GM21576 (cell line): ENCODE results near the gene LIN9.
"Not testable (repeated sequence)": the region's sequence is repeated elsewhere in the genome, so short reads cannot be mapped to it uniquely, and the experiment has no call there.

Experiments
- ATAC-seq: cut with Tn5 transposase; IDR thresholded peaks from one replicate; pipeline ENCODE4 v1.9.1; 2021; ENCODE audit warnings: mild to moderate bottlenecking, moderate library complexity; ENCODE audit not compliant: unreplicated experiment

Gene LIN9

DNA sequence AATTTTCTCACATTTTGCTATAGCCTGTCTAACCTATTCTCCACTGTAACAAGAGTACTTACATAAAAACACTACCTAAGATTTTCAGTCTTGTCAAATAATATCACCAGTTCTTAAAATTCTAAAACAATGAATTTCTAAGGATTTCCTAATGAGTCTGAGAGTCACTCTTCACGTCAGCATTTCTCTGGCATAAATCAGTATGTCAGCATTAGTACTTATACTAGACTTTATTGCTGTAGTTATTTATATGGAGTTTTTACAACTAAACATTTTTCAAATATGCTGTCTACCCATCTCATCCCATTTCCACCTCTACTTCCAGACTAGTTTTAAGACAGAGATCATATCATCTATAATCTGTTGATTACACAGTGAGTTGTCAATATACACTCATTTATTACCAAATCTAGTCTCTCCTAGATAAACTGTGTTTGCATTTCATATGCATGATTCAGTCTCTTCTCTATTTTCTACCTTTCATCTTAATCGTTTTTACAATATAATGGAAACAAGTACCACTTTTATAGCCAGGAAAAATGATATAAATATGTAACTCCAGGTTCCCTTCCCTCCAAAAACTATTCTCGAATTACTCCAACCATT lies 32.8 kb downstream of the LIN9 start:
- ATAC-seq = no peak

DNA sequence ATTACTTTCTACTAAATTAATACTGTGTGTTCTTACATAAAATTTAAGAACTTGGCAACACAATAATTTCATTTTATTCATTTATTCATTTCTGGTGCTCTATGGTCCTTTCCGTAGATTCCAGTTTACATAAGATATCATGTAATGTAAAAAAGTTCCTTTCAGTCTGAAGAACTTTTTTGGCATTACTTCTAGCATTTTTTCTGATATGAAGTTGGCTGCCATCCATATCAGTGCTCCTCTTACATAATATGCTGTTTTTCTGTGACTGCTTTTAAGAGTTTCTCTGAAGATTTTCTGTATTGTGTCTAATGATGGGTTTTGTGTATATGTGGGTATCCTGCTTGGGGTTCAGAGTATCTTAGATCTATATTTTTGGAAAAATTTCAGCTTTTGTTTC lies 34.8 kb downstream of the LIN9 start:
- ATAC-seq = no peak

DNA sequence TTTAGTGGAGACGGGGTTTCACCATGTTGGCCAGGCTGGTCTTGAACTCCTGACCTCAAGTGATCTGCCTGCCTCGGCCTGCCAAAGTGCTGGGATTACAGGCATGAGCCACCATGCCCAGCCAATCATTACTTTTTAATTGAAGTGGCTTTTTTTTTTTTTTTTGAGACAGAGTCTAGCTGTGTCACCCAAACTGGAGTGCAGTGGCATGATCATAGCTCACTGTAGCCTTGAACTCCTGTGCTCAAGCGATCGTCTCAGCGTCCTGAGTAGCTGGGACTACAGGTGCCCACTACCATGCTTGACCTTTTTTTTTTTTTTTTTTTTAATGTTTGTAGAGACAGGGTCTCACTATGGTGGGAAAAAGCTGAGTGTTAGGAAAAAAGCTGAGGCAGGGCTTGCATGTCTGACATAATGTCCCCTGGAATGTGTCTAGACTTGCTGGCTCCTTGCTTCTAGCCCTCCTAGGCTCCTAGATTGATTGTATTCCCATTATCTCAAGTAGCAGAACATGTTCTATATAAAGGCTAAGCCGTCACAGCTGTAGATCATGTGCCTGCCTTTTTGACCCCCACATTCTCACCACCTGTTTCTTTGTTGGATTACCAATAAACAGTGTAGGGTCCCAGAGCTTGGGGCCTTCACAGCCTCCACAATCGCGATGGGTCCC lies 36.6 kb downstream of the LIN9 start:
- not testable (repeated sequence) for ATAC-seq

DNA sequence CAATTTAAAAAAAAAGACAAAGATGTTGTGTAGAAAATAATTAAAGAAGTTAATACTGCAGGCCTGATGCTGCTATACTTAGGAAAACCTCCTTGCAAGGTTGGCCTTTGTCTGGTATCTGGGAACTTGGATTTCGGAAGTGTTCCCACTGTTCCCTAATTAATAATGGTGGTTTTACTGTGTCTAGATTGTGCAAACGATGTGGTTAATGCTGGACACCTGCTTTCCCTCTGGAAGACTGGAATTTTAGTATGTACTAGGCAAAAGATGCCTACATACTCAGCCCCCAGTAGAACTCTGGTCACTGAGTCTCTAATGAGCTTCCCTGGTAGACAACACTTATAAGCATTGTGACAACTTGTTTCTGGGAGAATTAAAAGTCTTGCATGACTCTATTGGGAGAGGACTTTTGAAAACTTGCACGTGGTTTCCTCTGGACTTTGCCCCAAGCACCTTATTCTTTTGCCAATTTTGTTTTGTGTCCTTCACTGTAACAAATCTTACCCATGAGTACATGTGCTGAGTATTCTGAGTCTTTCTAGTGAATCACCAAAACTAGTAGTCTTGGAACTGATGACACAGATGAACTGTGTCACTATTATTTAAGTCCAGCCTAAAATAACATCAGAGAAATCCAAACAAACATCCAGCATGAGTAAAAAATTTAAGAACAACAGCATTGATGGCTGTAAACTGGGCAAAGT lies 40.4 kb downstream of the LIN9 start:
- ATAC-seq = no peak

DNA sequence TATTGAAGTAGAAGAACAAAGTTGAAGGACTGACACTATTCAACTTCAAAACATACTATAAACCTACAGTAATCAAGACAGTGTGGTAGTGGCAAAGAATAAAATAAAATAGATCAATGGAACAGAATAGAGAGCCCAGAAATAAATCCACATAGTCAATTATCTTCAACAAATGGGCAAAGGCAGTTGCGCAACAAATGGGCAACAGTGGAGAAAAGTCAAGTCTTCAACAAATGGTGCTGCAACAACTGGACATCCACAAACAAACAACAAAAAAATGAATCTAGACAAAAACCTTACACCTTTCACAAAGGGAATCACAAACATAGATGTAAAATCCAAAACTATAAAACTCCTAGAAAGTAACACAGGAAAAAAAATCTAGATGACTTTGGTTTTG lies 47.1 kb downstream of the LIN9 start:
- ATAC-seq = no peak

DNA sequence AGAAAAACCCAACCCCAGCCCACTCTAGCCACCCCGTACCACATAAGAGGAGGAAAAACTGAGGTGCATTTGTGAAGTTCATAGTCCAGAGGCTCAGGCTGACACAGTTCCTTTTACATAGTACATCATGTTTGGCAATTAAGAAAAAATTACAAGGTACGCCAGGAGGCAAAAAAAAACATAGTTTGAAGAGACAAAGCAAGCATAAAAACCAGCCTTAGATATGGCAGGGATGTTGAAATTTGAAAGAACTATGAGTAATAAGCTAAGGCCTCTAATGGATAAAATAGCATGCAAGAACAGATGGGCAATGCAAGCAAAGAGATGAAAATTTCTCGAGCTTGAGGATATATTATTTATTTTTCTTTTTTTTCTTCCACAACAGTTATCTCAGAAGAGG lies 53.6 kb downstream of the LIN9 start:
- ATAC-seq = no peak

DNA sequence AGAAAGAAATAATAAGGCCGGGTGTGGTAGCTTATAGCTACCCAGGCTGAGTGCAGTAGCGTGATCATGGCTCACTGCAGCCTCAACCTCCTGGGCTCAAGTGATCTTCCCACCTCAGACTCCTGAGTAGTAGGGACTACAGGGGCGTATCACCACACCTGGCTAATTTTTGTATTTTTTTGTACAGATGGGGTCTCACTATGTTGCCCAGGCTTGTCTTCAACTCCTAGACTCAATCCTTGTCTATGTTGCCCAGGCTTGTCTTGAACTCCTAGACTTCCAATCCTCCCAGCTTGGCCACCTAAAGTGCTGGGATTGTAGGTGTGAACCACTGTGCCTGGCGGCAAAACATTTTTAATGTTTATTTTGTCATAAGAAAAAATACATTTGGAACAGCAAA lies 55.0 kb downstream of the LIN9 start:
- ATAC-seq = no peak

DNA sequence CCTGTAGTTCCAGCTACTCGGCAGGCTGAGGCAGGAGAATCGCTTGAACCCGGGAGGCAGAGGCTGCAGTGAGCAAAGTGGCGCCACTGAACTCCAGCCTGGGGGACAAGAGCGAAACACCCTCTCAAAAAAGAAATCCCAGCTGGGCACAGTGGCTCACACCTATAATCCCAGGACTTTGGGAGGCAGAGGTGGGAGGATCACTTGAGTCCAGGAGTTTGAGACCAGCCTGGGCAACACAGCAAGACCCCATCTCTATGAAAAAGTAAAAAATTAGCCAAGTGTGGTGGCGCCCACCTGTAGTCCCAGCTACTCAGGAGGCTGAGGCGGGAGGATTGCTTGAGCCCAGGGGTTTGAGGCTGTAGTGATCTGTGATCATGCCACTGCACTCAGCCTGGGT lies 56.1 kb downstream of the LIN9 start:
- ATAC-seq = not testable (repeated sequence)

DNA sequence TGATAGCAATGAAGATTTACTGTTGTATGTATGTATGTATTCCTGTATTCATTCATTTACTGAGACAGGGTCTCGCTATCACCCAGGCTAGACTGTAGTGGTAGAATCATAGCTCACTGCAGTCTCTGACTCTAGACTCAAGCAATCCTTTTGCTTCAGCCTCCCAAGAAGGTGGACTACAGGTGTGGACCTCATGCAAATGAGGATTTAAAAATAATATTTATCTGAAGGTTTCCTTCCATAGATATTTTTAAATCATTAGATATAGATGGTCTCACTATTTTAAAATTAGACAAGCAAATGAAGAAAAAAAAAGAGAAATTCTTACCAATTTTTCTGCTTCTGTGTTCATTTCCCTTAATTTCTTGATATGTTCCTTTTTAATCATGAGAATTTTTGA lies 58.5 kb downstream of the LIN9 start:
- ATAC-seq = no peak

DNA sequence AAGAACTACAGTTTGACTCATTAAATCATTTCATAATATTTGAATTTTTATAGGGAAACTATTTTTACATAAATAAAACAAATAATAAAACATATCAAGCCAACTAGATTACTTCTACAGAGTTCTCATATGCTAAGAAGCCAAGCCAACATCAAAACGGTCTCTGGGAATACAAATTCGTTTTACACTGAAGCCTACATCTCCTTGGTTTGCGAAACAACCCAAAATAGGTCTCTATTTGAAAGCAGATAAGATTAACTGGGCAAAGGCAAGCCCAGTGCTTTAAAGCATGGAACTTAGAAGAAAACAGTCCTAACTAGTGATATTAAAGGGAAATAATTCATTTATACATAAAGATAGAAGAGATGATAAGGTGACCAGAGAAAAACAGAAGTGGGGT lies 60.2 kb downstream of the LIN9 start:
- ATAC-seq = no peak

DNA sequence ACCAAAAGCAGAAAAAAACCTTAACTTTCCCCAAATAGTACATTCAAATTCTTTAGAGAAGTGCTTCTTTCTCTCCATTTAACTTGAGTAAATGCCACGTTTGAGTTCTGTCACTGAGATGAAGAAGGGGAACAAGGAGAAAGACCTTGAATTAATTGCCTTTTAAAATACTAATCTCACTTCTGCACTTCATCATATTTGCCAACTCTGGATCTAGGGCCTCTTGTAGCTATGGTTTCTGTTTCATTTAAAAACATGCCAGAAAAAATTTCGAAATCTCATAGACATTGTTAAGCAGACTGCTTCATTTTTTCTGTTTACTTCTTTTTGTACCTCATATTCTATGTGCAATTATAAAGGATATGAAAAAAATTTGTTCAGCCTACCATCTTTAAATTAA lies 60.9 kb downstream of the LIN9 start:
- no peak for ATAC-seq

DNA sequence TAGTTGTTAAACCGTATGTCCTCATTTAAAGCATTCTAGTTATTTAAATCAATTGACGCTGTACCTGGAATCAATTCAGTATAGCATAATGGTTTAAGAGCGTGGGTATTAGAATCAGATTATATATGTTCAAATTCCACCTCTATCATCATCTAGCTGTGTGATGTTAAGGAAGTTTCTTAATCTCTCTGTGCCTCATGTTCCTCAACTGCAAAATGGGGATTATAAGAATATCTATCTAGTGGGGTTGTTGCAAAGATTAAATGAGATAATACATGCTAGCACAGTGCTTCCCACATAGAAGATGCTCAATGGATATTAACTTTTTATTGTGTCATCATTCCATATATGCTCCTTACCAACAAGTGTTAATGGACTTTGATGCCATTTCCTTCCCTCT lies 69.5 kb downstream of the LIN9 start:
- no peak for ATAC-seq

DNA sequence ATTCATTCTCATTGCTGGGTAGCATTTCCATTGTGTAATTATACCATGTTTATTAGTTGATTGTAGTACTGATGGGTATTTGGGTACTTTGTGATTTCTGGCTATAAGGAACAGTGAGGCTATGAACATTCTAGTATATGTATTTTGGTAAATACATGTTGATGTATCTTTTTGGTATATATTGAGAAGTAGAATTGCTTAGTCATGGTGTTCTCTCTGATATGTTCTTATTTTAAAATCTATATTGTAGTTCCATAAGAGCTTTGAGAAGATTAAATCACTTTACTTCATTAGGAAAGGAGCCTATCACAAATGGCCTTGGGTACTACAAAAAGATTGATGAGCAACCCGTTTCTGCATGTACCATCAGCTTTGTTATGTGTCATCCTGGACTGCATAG lies 72.1 kb downstream of the LIN9 start:
- no peak for ATAC-seq

DNA sequence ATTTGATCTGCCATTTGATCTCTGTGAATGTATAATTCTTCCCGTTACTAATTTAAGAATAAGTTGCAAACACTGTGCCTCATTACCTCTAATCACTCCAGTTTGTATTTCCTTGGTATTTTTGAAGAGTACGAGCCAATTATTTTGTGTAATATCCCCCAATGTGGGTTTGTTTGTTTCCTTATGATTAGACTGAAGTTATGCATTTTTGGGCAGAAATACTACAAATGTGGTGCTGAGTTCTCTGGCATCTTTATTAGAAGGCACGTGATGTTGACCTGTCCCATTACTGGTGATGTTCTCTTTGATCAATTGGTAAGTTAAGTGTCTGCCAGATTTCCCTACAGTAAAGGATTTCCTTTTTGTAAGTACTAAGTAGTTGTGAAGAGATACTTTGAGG lies 75.2 kb downstream of the LIN9 start:
- no peak for ATAC-seq

DNA sequence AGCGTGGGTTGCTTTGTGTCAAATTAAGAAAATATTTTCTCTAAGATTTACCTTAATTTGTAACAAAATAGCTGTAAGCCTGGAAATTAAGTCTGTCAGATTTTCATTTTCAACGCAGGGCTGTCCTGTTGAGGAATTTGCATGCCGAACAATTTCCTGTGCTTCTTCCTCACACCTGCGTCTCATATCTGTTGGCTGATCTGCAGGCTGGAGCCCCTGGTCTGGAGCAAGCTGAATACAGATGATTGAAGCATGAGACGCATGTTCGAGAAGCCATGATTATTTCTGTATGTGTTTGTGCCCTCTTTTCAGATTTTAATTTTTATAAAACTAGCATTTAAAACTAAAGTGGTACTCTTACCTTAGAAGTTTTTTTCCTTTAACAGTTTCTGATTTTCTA lies 75.7 kb downstream of the LIN9 start:
- peak; percentile 87 for ATAC-seq

DNA sequence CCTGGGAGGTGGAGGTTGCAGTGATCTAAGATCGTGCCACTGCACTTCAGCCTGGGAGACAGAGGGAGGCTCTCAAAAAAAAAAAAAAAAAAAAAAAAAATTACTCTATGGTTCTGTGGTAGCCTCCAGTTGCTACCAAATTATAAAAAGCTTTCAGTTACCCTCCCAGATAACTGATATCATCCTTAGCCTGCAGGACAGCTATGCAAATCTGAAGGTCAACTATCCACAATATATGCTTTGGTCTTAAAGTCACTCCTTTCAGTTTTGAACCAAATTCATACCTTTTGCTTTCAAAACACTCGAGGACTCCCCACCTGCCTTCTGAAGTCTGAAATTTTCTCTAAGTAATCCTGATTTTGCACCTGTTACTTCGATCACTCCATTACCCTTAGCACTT lies 82.4 kb downstream of the LIN9 start:
- ATAC-seq = no peak

DNA sequence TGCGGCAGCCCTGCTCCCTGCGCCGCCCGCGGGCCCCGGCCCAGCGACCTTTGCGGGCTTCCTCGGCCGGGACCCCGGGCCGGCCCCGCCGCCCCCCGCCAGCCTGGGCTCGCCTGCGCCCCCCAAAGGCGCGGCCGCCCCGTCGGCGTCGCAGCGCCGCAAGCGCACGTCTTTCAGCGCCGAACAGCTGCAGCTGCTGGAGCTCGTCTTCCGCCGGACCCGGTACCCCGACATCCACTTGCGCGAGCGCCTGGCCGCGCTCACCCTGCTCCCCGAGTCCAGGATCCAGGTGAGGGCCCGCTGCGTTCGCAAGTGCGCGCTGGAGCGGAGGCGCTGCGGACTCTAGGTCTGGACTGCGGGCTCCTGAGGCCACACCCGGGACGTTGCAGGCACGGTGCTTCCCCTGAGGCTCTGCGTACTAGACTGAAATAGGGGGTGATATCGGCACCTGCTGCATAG lies 85.1 kb downstream of the LIN9 start:
- ATAC-seq = peak; percentile 83

DNA sequence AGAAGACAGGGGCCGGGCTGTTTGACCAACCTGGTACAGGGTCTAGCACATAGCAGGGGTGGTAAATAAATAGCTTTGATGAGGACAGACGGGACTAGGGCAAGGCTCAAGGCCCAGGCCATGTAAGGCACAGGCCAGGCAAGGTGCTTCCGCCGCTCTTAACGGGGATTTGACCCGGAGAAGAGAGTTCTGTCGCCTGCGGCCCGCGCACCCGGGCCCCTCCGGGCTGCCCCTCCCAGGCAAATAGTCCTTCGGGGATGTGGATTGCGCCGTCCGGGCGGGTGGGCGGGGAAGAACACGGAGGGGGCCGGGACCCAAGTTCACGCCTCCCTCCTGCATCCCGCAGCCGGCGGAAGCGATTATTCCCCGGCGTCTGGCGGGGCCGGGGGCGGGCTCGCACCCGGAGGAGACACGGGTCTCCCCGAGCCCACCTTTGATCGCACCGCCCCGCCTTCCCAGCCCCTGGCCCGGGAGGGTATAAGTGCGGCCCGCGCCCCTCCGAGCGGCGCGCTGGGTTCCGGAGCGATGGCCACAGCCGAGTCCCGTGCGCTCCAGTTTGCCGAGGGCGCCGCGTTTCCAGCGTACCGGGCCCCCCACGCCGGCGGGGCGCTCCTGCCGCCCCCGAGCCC lies 85.7 kb downstream of the LIN9 start, which contains the start of gene MIXL1:
Gene MIXL1, plus strand, starts transcription at position 508 of the 629 bp plus-strand sequence. Its CDS starts 18 bp downstream, at position 526.
- ATAC-seq = peak; percentile 19

DNA sequence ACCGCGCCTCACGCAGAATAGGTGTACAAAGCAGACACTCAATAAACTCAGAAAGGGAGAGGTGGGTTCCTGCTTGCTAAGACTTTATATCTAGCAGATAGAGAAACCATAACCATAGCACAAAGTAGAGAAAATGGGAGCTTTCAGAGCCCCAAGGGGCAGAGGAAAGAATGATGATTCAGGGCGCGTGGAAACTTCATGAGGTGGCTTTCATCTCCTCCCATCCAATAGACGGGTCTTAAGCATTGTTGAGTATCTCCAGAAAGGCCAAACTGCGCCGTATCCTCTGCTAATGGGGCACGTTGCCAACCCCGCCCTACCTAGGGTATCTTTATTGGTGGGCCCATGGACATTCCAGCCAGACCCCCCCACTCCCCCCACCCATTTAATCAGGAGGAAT lies 86.3 kb downstream of the LIN9 start:
- no peak for ATAC-seq

DNA sequence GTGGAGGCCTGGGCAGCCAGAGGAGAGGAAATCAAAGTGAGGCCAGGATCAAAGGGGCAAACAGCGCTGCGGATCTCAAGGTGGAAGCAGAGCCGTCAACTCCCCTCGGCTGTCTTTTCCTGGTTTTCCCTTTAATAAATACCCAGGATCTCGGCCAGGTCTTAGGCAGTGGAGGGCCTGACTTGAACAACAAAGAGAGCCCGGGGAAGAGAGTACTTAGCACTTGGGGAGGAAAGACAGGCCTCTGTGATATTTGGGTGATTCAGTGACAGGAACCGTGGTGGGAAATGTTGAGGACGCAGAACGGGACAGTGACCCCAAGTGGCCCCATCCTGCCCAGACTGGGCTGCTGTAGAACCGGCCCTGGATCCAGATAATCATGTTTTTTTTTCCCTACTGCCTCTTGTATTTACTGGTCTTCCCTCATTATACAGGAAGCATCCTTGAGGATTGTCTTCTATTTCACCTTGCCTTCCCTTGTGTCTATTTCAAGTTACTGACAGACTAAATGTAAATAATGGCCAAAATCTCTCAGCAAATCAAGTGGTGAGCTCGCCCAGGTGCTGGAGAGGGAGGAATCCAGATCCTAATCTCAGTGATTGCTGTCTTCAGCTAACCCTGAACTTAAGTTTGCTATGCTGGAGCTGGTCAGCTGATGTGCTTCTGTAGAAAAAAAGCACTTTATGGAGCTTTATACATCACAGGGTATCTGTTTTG lies 88.3 kb downstream of the LIN9 start:
- ATAC-seq = no peak

DNA sequence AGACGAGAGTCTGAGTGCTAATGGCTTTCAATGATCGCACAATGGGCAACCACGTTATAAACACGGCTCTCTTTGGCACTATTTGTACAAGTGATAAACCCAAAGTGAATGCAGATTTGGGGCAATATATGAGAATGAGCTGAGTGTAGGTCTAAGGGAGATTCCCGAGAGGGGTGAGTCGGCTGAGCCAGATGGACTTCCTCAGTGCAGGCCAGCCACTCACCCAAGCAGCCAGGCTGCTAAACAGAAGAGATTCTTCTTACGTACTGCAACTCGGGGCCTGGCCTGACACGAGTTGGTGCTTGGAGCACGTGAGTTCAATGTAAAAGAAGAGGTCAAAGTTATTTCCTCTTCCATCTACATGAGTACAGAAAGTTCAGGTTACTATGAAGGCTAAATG lies 91.7 kb downstream of the LIN9 start:
- no peak for ATAC-seq
